Gastroesophageal sphincter (tissue), 4 donors: Measurements from ENCODE around the gene SLC25A21. TPM values are rescaled to one million over a fixed set of nuclear protein-coding genes. Genes with fewer than 3 reads are reported as not detected.

ENCODE experiments used
- ATAC-seq: fragments of 150-250 bp; one replicate; pipeline ENCODE4 v1.9.1; 2016; ENCODE audit warnings: mild to moderate bottlenecking, moderate library complexity
- H3K27ac ChIP-seq, 4 donors: fragments of 200-600 bp; sonication (generic) in 3 of 4; 1 replicate in 3 of 4; 2 replicates in 1 of 4; pipeline ENCODE4 v1.5.1; 2016 to 2019
- H3K27me3 ChIP-seq: fragments of 200-600 bp; sonication (generic); one replicate; pipeline ENCODE4 v1.5.1; 2019
- H3K36me3 ChIP-seq, 2 donors: fragments of 200-600 bp; sonication (generic); one replicate each; pipeline ENCODE4 v1.5.1; 2019; ENCODE audit warnings: control low read depth in 1 of 2
- H3K4me1 ChIP-seq, 3 donors: fragments of 200-600 bp; sonication (generic); 1 replicate in 2 of 3; 2 replicates in 1 of 3; pipeline ENCODE4 v1.5.1; 2016 to 2019; ENCODE audit warnings: control low read depth in 2 of 3
- H3K4me3 ChIP-seq, 2 donors: fragments of 200-600 bp; sonication (generic); one replicate each; pipeline ENCODE4 v1.5.1; 2019; ENCODE audit warnings: mild to moderate bottlenecking in 1 of 2, moderate library complexity in 1 of 2
- H3K9me3 ChIP-seq, 3 donors: fragments of 200-600 bp; sonication (generic); one replicate each; pipeline ENCODE4 v1.5.1; 2017 to 2019; ENCODE audit warnings: control low read depth in 2 of 3
- EP300 ChIP-seq: sonication (generic); formaldehyde crosslinking; IDR thresholded peaks from one replicate; pipeline ENCODE4 v1.6.1; 2017; ENCODE audit warnings: antibody characterized with exemption, mild to moderate bottlenecking
- POLR2A ChIP-seq, 2 donors: fragments of 450-650 bp; IDR thresholded peaks; one replicate each; pipeline ENCODE4 v1.6.1; 2017; ENCODE audit warnings: antibody characterized with exemption in 2 of 2, mild to moderate bottlenecking in 2 of 2, moderate library complexity in 1 of 2
- POLR2AphosphoS5 ChIP-seq: sonication (generic); formaldehyde crosslinking; IDR thresholded peaks from one replicate; pipeline ENCODE4 v1.6.1; 2017; ENCODE audit warnings: antibody characterized with exemption
- WGBS, 2 donors: methylation state at CpG; one replicate each; pipeline ENCODE4 v1.1.5; 2018; ENCODE audit warnings: low coverage in 1 of 2; 5-methylcytosine and 5-hydroxymethylcytosine counted together
- total RNA-seq, 4 donors: library from RNA; depleted of rRNA; stranded (reverse); fragments of >200 nt; gene quantifications; one replicate each; pipeline ENCODE4 v1.1.0, GENCODE V29; 2016
- TF ChIP-seq, protein P1 (sequence below), 4 experiments: fragments of 200-600 bp in 2 of 4; fragments of 450-650 bp in 2 of 4; sonication (generic) in 1 of 4; IDR thresholded peaks; one replicate each; pipeline ENCODE4 v1.5.1; 2017 to 2019; ENCODE audit warnings: antibody characterized with exemption in 4 of 4, mild to moderate bottlenecking in 2 of 4, moderate library complexity in 2 of 4

Gene SLC25A21
- total RNA-seq, 4 donors from 2014 or later, result 0.40 to 1.5 (median 1.3) TPM

GRCh38 chr14:36855396-36855795, 317.0 kb downstream of the SLC25A21 start:
- Histone ChIP-seq H3K27ac (no peak overlapping the region), H3K27me3 (no peaks in the 10 kb centered on the region), H3K4me1 (peaks cover 0 to 10% (median 5%) of the 10 kb centered on the region in 3 donors), H3K4me3 (no peak overlapping the region), H3K36me3 (no peaks in the 10 kb centered on the region), H3K9me3 (no peaks in the 10 kb centered on the region)
- TF ChIP-seq EP300, result no peak
- TF ChIP-seq, protein P1, sequence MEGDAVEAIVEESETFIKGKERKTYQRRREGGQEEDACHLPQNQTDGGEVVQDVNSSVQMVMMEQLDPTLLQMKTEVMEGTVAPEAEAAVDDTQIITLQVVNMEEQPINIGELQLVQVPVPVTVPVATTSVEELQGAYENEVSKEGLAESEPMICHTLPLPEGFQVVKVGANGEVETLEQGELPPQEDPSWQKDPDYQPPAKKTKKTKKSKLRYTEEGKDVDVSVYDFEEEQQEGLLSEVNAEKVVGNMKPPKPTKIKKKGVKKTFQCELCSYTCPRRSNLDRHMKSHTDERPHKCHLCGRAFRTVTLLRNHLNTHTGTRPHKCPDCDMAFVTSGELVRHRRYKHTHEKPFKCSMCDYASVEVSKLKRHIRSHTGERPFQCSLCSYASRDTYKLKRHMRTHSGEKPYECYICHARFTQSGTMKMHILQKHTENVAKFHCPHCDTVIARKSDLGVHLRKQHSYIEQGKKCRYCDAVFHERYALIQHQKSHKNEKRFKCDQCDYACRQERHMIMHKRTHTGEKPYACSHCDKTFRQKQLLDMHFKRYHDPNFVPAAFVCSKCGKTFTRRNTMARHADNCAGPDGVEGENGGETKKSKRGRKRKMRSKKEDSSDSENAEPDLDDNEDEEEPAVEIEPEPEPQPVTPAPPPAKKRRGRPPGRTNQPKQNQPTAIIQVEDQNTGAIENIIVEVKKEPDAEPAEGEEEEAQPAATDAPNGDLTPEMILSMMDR (IDR thresholded peaks at IDR 0.05), result no peak
- no peak for TF ChIP-seq POLR2AphosphoS5
- no peak for ATAC-seq
- 80 to 100% methylated on average over 1 to 3 of the region's 3 CpGs for WGBS, 2 donors

- no peaks in the 10 kb centered on the region for H3K36me3 ChIP-seq
- H3K9me3 ChIP-seq, result no peaks in the 10 kb centered on the region
- 23 to 29% methylated on average over 5 of the region's 5 CpGs for whole genome bisulfite sequencing, 2 donors
- peaks cover 0 to 10% (median 5%) of the 10 kb centered on the region in 3 donors for H3K4me1 ChIP-seq
- no peaks in the 10 kb centered on the region for H3K27me3 ChIP-seq
- H3K27ac ChIP-seq, result peak overlapping the region in 2 of 4 donors; percentile 5 to 34
- TF ChIP-seq POLR2AphosphoS5 (peak; percentile 36), EP300 (no peak), POLR2A (IDR thresholded peaks at IDR 0.05) (no peak)
- TF ChIP-seq, protein P1 (IDR thresholded peaks at IDR 0.05), result no peak
- ATAC-seq, result peak; percentile 74
- no peak overlapping the region for H3K4me3 ChIP-seq
These were observed 319.3 kb downstream of the SLC25A21 start for GRCh38 chr14:36852981-36853691.

DNA sequence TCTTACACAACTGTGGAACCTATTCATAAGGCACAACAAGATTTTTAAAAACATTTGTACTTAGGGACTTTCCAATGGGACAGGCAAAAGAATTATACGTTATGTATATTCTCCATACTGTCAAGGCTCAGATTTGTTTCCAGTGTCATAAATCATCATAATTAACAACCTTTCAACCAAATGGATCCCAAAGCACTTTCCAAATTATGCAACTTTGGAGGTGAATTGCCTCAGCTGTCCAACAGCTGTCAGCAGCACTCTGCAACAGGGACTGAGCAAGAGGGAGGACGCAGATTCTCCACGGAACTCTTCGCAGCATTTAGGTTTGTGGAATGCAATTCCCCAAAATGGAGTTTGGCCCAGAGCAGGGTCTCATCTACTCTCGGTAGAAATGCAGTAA, 324.2 kb downstream of the SLC25A21 start:
- no peaks in the 10 kb centered on the region for H3K27me3 ChIP-seq
- peaks cover 0 to 4% (median 3%) of the 10 kb centered on the region in 3 donors for H3K4me1 ChIP-seq
- H3K4me3 ChIP-seq, result no peak overlapping the region
- no peak for ATAC-seq
- no peaks in the 10 kb centered on the region for H3K9me3 ChIP-seq
- TF ChIP-seq POLR2A (IDR thresholded peaks at IDR 0.05) (no peak), EP300 (no peak), POLR2AphosphoS5 (no peak)
- TF ChIP-seq, protein P1 (IDR thresholded peaks at IDR 0.05), result no peak
- H3K36me3 ChIP-seq, result no peaks in the 10 kb centered on the region
- WGBS, 2 donors, result 74 to 83% methylated on average over 5 of the region's 5 CpGs
- no peak overlapping the region for H3K27ac ChIP-seq

GRCh38 chr14:36847366-36847765, 325.0 kb downstream of the SLC25A21 start:
- 91 to 95% methylated on average over 1 to 3 of the region's 3 CpGs for WGBS, 2 donors
- Histone ChIP-seq H3K36me3 (no peaks in the 10 kb centered on the region), H3K27me3 (no peaks in the 10 kb centered on the region), H3K9me3 (no peaks in the 10 kb centered on the region), H3K27ac (no peak overlapping the region), H3K4me1 (no peaks in the 10 kb centered on the region), H3K4me3 (no peak overlapping the region)
- TF ChIP-seq, protein P1 (IDR thresholded peaks at IDR 0.05), result no peak
- no peak for TF ChIP-seq POLR2A (IDR thresholded peaks at IDR 0.05)
- no peak for TF ChIP-seq POLR2AphosphoS5
- TF ChIP-seq EP300, result no peak
- ATAC-seq, result no peak

GRCh38 chr14:36845356-36846012, 326.9 kb downstream of the SLC25A21 start:
- Histone ChIP-seq H3K4me3 (no peak overlapping the region), H3K9me3 (no peaks in the 10 kb centered on the region), H3K27ac (no peak overlapping the region), H3K27me3 (no peaks in the 10 kb centered on the region), H3K36me3 (no peaks in the 10 kb centered on the region), H3K4me1 (no peaks in the 10 kb centered on the region)
- TF ChIP-seq EP300 (no peak), POLR2A (IDR thresholded peaks at IDR 0.05) (no peak)
- no peak for ATAC-seq
- 39 to 41% methylated on average over 5 of the region's 5 CpGs for WGBS, 2 donors
